Measurements from ENCODE around the gene WNT10A.
"Not testable (repeated sequence)": the region's sequence is repeated elsewhere in the genome, so short reads cannot be mapped to it uniquely, and the experiment has no call there.

WNT10A gene

DNA sequence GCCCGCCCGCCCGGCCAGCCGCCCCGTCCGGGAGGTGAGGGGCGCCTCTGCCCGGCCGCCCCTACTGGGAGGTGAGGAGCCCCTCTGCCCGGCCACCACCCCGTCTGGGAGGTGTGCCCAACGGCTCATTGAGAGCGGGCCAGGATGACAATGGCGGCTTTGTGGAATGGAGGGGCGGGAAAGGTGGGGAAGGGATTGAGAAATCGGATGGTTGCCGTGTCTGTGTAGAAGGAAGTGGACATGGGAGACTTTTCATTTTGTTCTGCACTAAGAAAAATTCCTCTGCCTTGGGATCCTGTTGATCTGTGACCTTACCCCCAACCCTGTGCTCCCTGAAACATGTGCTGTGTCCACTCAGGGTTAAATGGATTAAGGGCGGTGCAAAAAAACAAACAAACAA is 33.7 kb upstream of the WNT10A start:
- not testable (repeated sequence) for H3K9me3 ChIP-seq (ENCODE audit: control insufficient read depth in 1 of 2, low read length in 2 of 2); H3K9ac ChIP-seq (ENCODE audit: low read depth in 1 of 2, low read length in 2 of 2); H3K4me3 ChIP-seq (ENCODE audit: low read depth in 1 of 2, low read length in 2 of 2); H3K27me3 ChIP-seq (ENCODE audit: control insufficient read depth in 1 of 2, insufficient read depth in 2 of 2, low read length in 2 of 2); H3K36me3 ChIP-seq (ENCODE audit: control insufficient read depth in 1 of 2, insufficient read depth in 2 of 2, low read length in 2 of 2); H3K4me1 ChIP-seq (ENCODE audit: control insufficient read depth in 1 of 2, insufficient read depth in 2 of 2, low read length in 2 of 2); H3K27ac ChIP-seq (ENCODE audit: low read depth, low read length)

- Histone ChIP-seq H3K9me3 (ENCODE audit: control insufficient read depth in 1 of 2, low read length in 2 of 2) (no peaks in the 10 kb centered on the region), H3K4me3 (ENCODE audit: low read depth in 1 of 2, low read length in 2 of 2) (no peak overlapping the region), H3K27me3 (ENCODE audit: control insufficient read depth in 1 of 2, insufficient read depth in 2 of 2, low read length in 2 of 2) (peaks cover 12 to 13% of the 10 kb centered on the region in 2 donors), H3K27ac (ENCODE audit: low read depth, low read length) (no peak overlapping the region), H3K9ac (ENCODE audit: low read depth in 1 of 2, low read length in 2 of 2) (no peak overlapping the region), H3K36me3 (ENCODE audit: control insufficient read depth in 1 of 2, insufficient read depth in 2 of 2, low read length in 2 of 2) (no peaks in the 10 kb centered on the region), H3K4me1 (ENCODE audit: control insufficient read depth in 1 of 2, insufficient read depth in 2 of 2, low read length in 2 of 2) (no peaks in the 10 kb centered on the region)
Measured at GRCh38 chr2:218849721-218850120, 30.9 kb upstream of the WNT10A start.

- Histone ChIP-seq H3K4me1 (ENCODE audit: control insufficient read depth in 1 of 2, insufficient read depth in 2 of 2, low read length in 2 of 2) (no peaks in the 10 kb centered on the region), H3K36me3 (ENCODE audit: control insufficient read depth in 1 of 2, insufficient read depth in 2 of 2, low read length in 2 of 2) (no peaks in the 10 kb centered on the region), H3K27me3 (ENCODE audit: control insufficient read depth in 1 of 2, insufficient read depth in 2 of 2, low read length in 2 of 2) (peaks cover 18 to 22% of the 10 kb centered on the region in 2 donors), H3K9me3 (ENCODE audit: control insufficient read depth in 1 of 2, low read length in 2 of 2) (no peaks in the 10 kb centered on the region), H3K9ac (ENCODE audit: low read depth in 1 of 2, low read length in 2 of 2) (no peak overlapping the region), H3K4me3 (ENCODE audit: low read depth in 1 of 2, low read length in 2 of 2) (no peak overlapping the region), H3K27ac (ENCODE audit: low read depth, low read length) (no peak overlapping the region)
Measured at GRCh38 chr2:218850796-218851195, 29.9 kb upstream of the WNT10A start.

DNA sequence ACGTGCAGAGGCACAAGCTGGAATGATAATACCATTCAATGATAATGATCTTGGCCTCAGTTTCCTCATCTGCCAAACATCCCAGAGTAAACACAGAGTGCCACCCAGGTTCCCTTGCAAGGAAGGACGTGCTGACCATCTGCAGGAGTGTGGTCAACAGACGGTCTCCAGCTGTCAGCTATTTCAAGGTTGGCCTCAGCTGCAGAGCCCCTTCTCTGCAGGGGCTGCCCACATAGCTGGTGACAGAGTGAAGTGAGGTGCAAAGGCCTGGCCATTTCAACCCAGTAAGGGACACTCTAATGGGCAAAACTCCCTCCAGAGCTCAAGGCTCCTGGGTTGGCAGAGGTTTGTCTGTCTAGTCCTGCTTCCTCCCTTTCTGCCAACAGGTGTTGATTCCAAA is 29.4 kb upstream of the WNT10A start:
- Histone ChIP-seq H3K4me1 (ENCODE audit: control insufficient read depth in 1 of 2, insufficient read depth in 2 of 2, low read length in 2 of 2) (no peaks in the 10 kb centered on the region), H3K27ac (ENCODE audit: low read depth, low read length) (no peak overlapping the region), H3K9ac (ENCODE audit: low read depth in 1 of 2, low read length in 2 of 2) (no peak overlapping the region), H3K9me3 (ENCODE audit: control insufficient read depth in 1 of 2, low read length in 2 of 2) (no peaks in the 10 kb centered on the region), H3K4me3 (ENCODE audit: low read depth in 1 of 2, low read length in 2 of 2) (no peak overlapping the region), H3K27me3 (ENCODE audit: control insufficient read depth in 1 of 2, insufficient read depth in 2 of 2, low read length in 2 of 2) (peaks cover 18 to 27% of the 10 kb centered on the region in 2 donors), H3K36me3 (ENCODE audit: control insufficient read depth in 1 of 2, insufficient read depth in 2 of 2, low read length in 2 of 2) (no peaks in the 10 kb centered on the region)

- no peak overlapping the region for H3K4me3 ChIP-seq (ENCODE audit: low read depth in 1 of 2, low read length in 2 of 2)
- no peaks in the 10 kb centered on the region for H3K36me3 ChIP-seq (ENCODE audit: control insufficient read depth in 1 of 2, insufficient read depth in 2 of 2, low read length in 2 of 2)
- H3K27ac ChIP-seq (ENCODE audit: low read depth, low read length): no peak overlapping the region
- H3K9ac ChIP-seq (ENCODE audit: low read depth in 1 of 2, low read length in 2 of 2): no peak overlapping the region
- no peaks in the 10 kb centered on the region for H3K9me3 ChIP-seq (ENCODE audit: control insufficient read depth in 1 of 2, low read length in 2 of 2)
- no peaks in the 10 kb centered on the region for H3K4me1 ChIP-seq (ENCODE audit: control insufficient read depth in 1 of 2, insufficient read depth in 2 of 2, low read length in 2 of 2)
- peaks cover 27 to 34% of the 10 kb centered on the region in 2 donors for H3K27me3 ChIP-seq (ENCODE audit: control insufficient read depth in 1 of 2, insufficient read depth in 2 of 2, low read length in 2 of 2)
Measured at GRCh38 chr2:218852911-218853667, 27.6 kb upstream of the WNT10A start.

GRCh38 chr2:218853766-218854165 is 26.9 kb upstream of the WNT10A start:
- H3K9ac ChIP-seq (ENCODE audit: low read depth in 1 of 2, low read length in 2 of 2): no peak overlapping the region
- H3K9me3 ChIP-seq (ENCODE audit: control insufficient read depth in 1 of 2, low read length in 2 of 2): no peaks in the 10 kb centered on the region
- H3K27me3 ChIP-seq (ENCODE audit: control insufficient read depth in 1 of 2, insufficient read depth in 2 of 2, low read length in 2 of 2): peaks cover 34 to 41% of the 10 kb centered on the region in 2 donors
- no peak overlapping the region for H3K27ac ChIP-seq (ENCODE audit: low read depth, low read length)
- no peak overlapping the region for H3K4me3 ChIP-seq (ENCODE audit: low read depth in 1 of 2, low read length in 2 of 2)
- no peaks in the 10 kb centered on the region for H3K36me3 ChIP-seq (ENCODE audit: control insufficient read depth in 1 of 2, insufficient read depth in 2 of 2, low read length in 2 of 2)
- H3K4me1 ChIP-seq (ENCODE audit: control insufficient read depth in 1 of 2, insufficient read depth in 2 of 2, low read length in 2 of 2): no peaks in the 10 kb centered on the region

DNA sequence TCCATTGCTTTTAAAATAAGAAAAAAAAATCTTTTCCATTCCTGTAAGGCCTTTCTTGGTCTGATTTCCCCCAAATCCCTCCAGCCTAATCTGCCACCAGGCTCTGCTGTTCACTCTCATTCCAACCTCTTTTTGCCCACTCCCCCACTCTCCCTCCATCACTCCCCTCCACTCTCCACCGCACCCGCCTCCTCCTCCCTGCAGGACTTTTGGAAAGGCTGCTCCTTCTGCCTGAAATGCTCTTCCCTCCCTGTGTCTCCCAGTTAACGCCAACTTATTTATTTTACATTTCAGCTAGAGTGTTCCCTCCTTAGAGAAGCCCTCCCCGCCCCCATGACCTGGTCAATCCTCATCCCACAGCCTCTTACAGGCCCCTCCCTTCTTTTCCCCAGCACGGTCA is 25.8 kb upstream of the WNT10A start:
- H3K27me3 ChIP-seq (ENCODE audit: control insufficient read depth in 1 of 2, insufficient read depth in 2 of 2, low read length in 2 of 2): peaks cover 41 to 46% of the 10 kb centered on the region in 2 donors
- H3K36me3 ChIP-seq (ENCODE audit: control insufficient read depth in 1 of 2, insufficient read depth in 2 of 2, low read length in 2 of 2): no peaks in the 10 kb centered on the region
- no peak overlapping the region for H3K9ac ChIP-seq (ENCODE audit: low read depth in 1 of 2, low read length in 2 of 2)

DNA sequence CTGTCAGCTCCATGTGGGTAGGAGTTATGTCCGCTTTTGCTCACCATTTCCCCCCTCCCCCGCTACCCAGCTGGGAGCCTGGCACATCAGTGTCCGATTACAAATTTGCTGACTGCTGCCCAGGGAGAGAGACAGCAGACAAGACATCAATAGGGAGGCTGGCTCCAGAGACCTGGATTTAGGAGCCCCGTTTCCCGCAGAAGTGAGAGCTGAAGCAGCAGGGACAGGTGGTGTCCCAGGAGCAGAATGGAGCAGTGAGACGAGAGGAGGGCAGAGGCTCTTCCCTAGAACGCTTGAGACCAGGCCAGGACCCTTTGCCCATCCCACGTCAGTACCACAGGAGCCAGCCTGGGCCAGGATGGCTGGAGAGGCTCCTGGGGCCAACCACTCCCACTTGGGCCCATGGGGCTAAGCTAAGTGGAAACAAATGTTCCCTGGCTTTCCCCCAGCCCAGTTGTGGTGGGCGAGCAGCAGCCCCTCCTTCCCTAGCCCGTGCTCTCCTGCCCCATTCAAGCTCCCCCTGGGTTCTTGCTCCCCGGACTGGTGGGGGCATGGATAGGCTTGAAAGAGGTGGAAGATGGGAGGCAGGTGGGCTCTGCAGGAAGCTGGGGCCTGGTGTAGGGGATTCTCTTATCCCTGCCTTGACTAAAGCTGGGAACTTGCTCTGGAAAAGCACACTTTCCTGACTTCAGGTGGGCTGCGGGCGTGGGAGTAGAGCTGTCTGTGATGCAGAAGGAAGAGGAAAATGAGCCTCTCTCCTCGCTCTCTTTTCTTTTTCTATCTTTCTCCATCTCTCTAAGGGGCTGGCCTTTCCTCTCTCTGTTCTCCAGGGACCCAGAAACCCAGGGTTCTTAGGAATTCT is 25.1 kb upstream of the WNT10A start:
- Histone ChIP-seq H3K27me3 (ENCODE audit: control insufficient read depth in 1 of 2, insufficient read depth in 2 of 2, low read length in 2 of 2) (peaks cover 48 to 53% of the 10 kb centered on the region in 2 donors), H3K4me3 (ENCODE audit: low read depth in 1 of 2, low read length in 2 of 2) (no peak overlapping the region), H3K27ac (ENCODE audit: low read depth, low read length) (no peak overlapping the region), H3K36me3 (ENCODE audit: control insufficient read depth in 1 of 2, insufficient read depth in 2 of 2, low read length in 2 of 2) (no peaks in the 10 kb centered on the region), H3K9ac (ENCODE audit: low read depth in 1 of 2, low read length in 2 of 2) (no peak overlapping the region), H3K9me3 (ENCODE audit: control insufficient read depth in 1 of 2, low read length in 2 of 2) (no peaks in the 10 kb centered on the region), H3K4me1 (ENCODE audit: control insufficient read depth in 1 of 2, insufficient read depth in 2 of 2, low read length in 2 of 2) (peaks cover 0 to 7% of the 10 kb centered on the region in 2 donors)

More for the DNA sequence above, 25.8 kb upstream of the WNT10A start:
- Histone ChIP-seq H3K9me3 (ENCODE audit: control insufficient read depth in 1 of 2, low read length in 2 of 2) (no peaks in the 10 kb centered on the region), H3K4me1 (ENCODE audit: control insufficient read depth in 1 of 2, insufficient read depth in 2 of 2, low read length in 2 of 2) (no peaks in the 10 kb centered on the region), H3K4me3 (ENCODE audit: low read depth in 1 of 2, low read length in 2 of 2) (no peak overlapping the region), H3K27ac (ENCODE audit: low read depth, low read length) (no peak overlapping the region)

DNA sequence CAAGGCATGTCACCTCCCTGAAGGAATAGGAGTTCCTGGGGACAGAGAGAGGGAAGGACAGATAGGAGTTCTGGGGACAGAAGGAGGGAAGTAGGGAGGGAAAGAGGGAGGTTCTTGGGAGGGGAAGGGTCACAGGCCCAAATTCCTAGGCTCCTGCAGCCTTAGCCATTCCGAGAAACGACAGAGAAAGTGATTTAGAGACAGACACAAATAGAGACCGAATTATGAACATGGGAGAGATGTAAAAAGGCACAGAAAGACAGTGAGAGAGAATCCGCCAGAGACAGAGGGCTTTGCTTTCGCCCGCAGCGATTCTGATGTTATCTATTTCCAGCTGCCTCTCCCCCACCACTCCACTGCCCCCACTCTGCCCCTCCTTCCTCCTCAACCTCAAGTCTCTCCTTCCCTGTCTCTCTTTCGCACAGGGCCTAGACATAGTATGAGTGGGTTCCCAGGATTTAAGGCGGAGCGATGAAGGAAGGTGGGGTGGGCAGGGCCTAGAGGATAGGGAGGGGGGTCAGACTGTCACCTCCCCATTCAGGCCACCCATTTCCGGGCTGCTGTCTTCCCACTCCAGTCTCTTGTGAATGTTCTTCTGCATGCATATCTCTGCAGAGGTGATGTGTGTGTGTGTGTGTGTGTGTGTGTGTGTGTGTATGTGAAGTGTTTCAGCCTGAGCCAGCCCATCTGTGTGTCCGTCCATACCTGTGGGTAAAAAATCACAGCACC is 24.3 kb upstream of the WNT10A start:
- H3K27me3 ChIP-seq (ENCODE audit: control insufficient read depth in 1 of 2, insufficient read depth in 2 of 2, low read length in 2 of 2): peaks cover 55 to 61% of the 10 kb centered on the region in 2 donors

DNA sequence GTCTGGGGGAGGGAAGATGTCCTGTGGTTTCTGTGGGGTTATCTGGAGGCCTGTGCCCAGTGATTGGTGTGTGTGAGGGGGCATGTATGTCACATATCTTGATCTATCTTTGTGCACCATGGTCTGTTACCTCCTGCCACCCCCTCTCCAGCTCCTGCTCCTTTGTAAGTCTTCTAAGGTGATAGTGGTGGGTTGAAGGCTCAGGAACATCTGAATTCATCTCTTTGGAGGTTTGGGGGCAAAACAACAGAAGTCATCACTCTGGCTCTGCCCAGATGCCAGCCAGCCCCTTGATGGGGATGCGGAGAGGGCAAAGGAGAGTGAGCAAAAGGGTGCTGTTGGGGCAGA is 23.8 kb upstream of the WNT10A start:
- Histone ChIP-seq H3K27me3 (ENCODE audit: control insufficient read depth in 1 of 2, insufficient read depth in 2 of 2, low read length in 2 of 2) (peaks cover 61 to 66% of the 10 kb centered on the region in 2 donors), H3K4me1 (ENCODE audit: control insufficient read depth in 1 of 2, insufficient read depth in 2 of 2, low read length in 2 of 2) (peaks cover 0 to 7% of the 10 kb centered on the region in 2 donors), H3K9me3 (ENCODE audit: control insufficient read depth in 1 of 2, low read length in 2 of 2) (no peaks in the 10 kb centered on the region), H3K36me3 (ENCODE audit: control insufficient read depth in 1 of 2, insufficient read depth in 2 of 2, low read length in 2 of 2) (no peaks in the 10 kb centered on the region), H3K9ac (ENCODE audit: low read depth in 1 of 2, low read length in 2 of 2) (no peak overlapping the region), H3K27ac (ENCODE audit: low read depth, low read length) (no peak overlapping the region), H3K4me3 (ENCODE audit: low read depth in 1 of 2, low read length in 2 of 2) (no peak overlapping the region)

More for the DNA sequence above, 24.3 kb upstream of the WNT10A start:
- Histone ChIP-seq H3K9me3 (ENCODE audit: control insufficient read depth in 1 of 2, low read length in 2 of 2) (no peaks in the 10 kb centered on the region), H3K27ac (ENCODE audit: low read depth, low read length) (no peak overlapping the region), H3K4me1 (ENCODE audit: control insufficient read depth in 1 of 2, insufficient read depth in 2 of 2, low read length in 2 of 2) (peaks cover 0 to 7% of the 10 kb centered on the region in 2 donors), H3K9ac (ENCODE audit: low read depth in 1 of 2, low read length in 2 of 2) (no peak overlapping the region), H3K36me3 (ENCODE audit: control insufficient read depth in 1 of 2, insufficient read depth in 2 of 2, low read length in 2 of 2) (no peaks in the 10 kb centered on the region), H3K4me3 (ENCODE audit: low read depth in 1 of 2, low read length in 2 of 2) (no peak overlapping the region)
